K562 (cell line): ENCODE results near the gene ANTKMT. TPM values are rescaled to one million over a fixed set of nuclear protein-coding genes. Genes with fewer than 3 reads are reported as not detected.
A peak's percentile ranks its signal among the peaks of the same experiment; 100 is the strongest.

Source experiments
- KDM1A ChIP-seq, 2 experiments: fragments of 450-650 bp; IDR thresholded peaks; 2 replicates each; pipeline ENCODE4 v1.6.1; 2016; ENCODE audit warnings: mild to moderate bottlenecking in 2 of 2
- PRMT5 ChIP-seq: sonication (generic); formaldehyde crosslinking; IDR thresholded peaks from 2 replicates; pipeline ENCODE4 v1.5.0; 2020; ENCODE audit warnings: missing genetic modification reagents
- PTBP1 ChIP-seq: fragments of 200-400 bp; formaldehyde crosslinking; IDR thresholded peaks from 2 replicates; pipeline ENCODE4 v1.6.1; 2017; ENCODE audit warnings: low read depth, low read length
- RBM25 ChIP-seq: fragments of 200-400 bp; formaldehyde crosslinking; IDR thresholded peaks from 2 replicates; pipeline ENCODE4 v1.6.1; 2018; ENCODE audit warnings: low read length, low read depth, moderate library complexity; ENCODE audit not compliant: severe bottlenecking
- SMARCA5 ChIP-seq: fragments of 450-650 bp; IDR thresholded peaks from 2 replicates; pipeline ENCODE4 v1.6.1; 2016
- ZNF436 ChIP-seq: fragments of 250-450, 450-650 bp; sonication (Bioruptor Pico); formaldehyde crosslinking; IDR thresholded peaks from 2 replicates; pipeline ENCODE4 v1.7.0; 2020; ENCODE audit warnings: mild to moderate bottlenecking
- polyA plus RNA-seq, 8 experiments: library from polyadenylated mRNA; depleted of rRNA in 4 of 8; stranded (reverse) in 5 of 8; unstranded in 3 of 8; fragments of >200 nt; fragmentation: Nextera tagmentation in 2 of 8; fragmentation: Illumina TruSeq in 1 of 8; extraction: Ambion mirVana in 2 of 8; extraction: Trizol in 1 of 8; gene quantifications; 2 replicates each; pipeline versions ENCODE4 v1.2.1 to v1.2.3, GENCODE V29; 2011 to 2014; ENCODE audit warnings: inconsistent platforms in 1 of 8, missing spikeins in 1 of 8
- total RNA-seq, 7 experiments: library from RNA; depleted of rRNA in 6 of 7; stranded (reverse); fragments of >200 nt in 6 of 7; fragmentation: Illumina TruSeq in 2 of 7; extraction: Trizol in 2 of 7; gene quantifications; 2 replicates each; pipeline versions ENCODE4 v1.2.1 to v1.2.3, GENCODE V29; 2011 to 2021; ENCODE audit warnings: low replicate concordance in 1 of 7
- TF ChIP-seq, protein P1 (sequence below): IDR thresholded peaks from 2 replicates; pipeline ENCODE4 v1.6.1; 2011; ENCODE audit not compliant: insufficient read length; ENCODE audit errors: extremely low read depth
- TF ChIP-seq, protein P2 (sequence below): sonication (generic); formaldehyde crosslinking; IDR thresholded peaks from 2 replicates; pipeline ENCODE4 v1.8.0; 2023; ENCODE audit warnings: mild to moderate bottlenecking, missing genetic modification reagents
- TF ChIP-seq, protein P3 (sequence below): fragments of 200-800 bp; sonication (Bioruptor generic); IDR thresholded peaks from 2 replicates; pipeline ENCODE4 v1.6.1; 2017; ENCODE audit warnings: missing genetic modification characterization, missing compliant biosample characterization

ANTKMT gene
- total and polyA plus RNA-seq, 9 of the 15 experiments (the other 6 are each of a cell fraction or from before 2014, with no cell fraction given) = 0.58 to 217 (median 19.1) TPM

DNA sequence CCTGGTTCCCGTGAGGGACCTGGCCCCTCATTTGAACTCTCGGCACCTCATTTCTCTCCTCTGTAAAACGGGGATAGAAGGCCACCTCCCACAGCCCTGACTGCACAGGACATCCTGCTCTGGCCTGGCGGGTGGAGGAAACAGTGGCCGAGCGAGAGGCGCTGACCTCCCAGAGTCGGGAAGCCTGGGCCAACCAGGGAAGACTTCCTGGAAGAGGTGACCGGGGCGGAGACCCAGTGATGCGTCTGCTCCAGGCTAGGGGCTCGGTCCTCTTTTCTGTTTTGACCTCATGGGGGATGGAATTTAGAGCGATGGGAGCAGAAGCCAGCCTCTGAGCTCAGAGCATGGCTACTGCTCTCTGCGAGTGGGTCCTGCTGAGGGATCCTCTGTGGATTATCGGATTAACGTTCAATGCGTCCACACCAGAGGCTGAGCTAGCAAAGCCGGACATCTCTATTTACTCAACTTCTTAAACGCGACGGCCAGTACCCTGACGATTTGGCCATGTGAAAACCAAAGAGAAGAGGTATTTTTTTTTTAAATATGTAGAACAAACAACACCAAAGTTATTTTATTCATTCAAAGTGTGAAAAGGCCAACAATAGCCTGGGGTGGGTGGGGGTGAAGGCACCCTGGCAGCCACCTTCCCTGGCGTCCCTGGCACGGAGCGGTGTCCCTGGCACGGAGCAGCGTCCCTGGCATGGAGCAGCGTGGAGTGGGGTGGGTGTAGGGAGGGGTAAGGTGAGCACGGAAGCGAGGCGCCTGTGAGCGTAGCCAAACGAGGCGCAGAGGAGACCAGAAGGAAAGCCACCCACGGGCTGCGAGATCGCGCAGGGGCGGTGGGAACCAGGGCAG, 30.4 kb downstream of the ANTKMT start (continued):
- peak; percentile 87 for TF ChIP-seq ZNF436 (CRISPR knock-in tag)
- peak in 1 of 2 experiments; percentile 26; a peak in 1 of 4 replicates for TF ChIP-seq KDM1A (IDR thresholded peaks at IDR 0.05)
- TF ChIP-seq SMARCA5 = no peak
- 0 out of 2 replicates have a peak, but pooled peaks have one; percentile 41 for TF ChIP-seq PTBP1
- TF ChIP-seq, protein P1, sequence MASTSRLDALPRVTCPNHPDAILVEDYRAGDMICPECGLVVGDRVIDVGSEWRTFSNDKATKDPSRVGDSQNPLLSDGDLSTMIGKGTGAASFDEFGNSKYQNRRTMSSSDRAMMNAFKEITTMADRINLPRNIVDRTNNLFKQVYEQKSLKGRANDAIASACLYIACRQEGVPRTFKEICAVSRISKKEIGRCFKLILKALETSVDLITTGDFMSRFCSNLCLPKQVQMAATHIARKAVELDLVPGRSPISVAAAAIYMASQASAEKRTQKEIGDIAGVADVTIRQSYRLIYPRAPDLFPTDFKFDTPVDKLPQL = no peak
- TF ChIP-seq PRMT5 = no peak
- TF ChIP-seq, protein P2, sequence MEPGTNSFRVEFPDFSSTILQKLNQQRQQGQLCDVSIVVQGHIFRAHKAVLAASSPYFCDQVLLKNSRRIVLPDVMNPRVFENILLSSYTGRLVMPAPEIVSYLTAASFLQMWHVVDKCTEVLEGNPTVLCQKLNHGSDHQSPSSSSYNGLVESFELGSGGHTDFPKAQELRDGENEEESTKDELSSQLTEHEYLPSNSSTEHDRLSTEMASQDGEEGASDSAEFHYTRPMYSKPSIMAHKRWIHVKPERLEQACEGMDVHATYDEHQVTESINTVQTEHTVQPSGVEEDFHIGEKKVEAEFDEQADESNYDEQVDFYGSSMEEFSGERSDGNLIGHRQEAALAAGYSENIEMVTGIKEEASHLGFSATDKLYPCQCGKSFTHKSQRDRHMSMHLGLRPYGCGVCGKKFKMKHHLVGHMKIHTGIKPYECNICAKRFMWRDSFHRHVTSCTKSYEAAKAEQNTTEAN (CRISPR knock-in tag) = no peak
- TF ChIP-seq RBM25 = peak; percentile 44
- TF ChIP-seq, protein P3, sequence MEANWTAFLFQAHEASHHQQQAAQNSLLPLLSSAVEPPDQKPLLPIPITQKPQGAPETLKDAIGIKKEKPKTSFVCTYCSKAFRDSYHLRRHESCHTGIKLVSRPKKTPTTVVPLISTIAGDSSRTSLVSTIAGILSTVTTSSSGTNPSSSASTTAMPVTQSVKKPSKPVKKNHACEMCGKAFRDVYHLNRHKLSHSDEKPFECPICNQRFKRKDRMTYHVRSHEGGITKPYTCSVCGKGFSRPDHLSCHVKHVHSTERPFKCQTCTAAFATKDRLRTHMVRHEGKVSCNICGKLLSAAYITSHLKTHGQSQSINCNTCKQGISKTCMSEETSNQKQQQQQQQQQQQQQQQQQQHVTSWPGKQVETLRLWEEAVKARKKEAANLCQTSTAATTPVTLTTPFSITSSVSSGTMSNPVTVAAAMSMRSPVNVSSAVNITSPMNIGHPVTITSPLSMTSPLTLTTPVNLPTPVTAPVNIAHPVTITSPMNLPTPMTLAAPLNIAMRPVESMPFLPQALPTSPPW (CRISPR knock-in tag) = no peak
